Measurements from ENCODE around the gene PTPRN2.
"Not testable (repeated sequence)": the region's sequence is repeated elsewhere in the genome, so short reads cannot be mapped to it uniquely, and the experiment has no call there.

Gene PTPRN2

DNA sequence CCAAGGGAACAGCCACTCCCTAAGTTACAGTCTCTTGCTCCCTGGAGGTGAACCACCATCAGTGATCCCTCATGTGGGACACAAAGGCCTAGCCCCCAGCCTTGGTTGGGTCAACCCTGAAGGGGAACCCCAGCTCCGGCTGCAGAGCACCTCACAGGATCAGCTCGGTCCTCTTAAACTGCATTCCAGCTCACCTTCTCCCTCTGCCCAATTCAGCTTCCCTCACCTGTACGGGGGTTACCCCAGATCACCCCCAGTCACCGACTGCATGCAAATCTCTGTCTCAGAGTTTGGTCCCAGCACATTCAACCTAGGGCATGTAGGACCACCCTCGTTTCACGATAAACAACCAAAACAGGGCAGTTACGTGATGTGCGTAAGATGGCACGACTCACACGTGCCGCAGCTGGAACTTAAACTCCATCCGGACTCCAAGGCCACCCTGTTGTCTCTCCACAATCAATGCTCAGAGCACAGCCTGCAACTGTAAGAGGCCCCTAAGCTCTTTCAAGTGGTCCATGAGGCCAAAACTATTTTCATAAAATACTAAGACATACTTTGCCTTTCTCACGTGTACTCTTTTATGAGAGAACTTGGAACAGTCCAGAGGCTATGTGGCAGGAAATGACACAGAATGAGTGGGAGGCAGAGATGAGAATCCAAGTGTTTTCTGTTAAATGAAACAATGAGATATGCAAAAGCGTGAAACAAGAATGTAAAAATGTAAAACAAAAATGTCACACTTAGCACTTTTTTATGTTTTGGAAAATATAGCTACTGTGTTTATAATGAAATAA lies 285.2 kb downstream of the PTPRN2 start:
- intact Hi-C loops (cut with DNase I) = no loop called here
- peak in 1 of 42 donors; percentile 17 for DNase-seq

DNA sequence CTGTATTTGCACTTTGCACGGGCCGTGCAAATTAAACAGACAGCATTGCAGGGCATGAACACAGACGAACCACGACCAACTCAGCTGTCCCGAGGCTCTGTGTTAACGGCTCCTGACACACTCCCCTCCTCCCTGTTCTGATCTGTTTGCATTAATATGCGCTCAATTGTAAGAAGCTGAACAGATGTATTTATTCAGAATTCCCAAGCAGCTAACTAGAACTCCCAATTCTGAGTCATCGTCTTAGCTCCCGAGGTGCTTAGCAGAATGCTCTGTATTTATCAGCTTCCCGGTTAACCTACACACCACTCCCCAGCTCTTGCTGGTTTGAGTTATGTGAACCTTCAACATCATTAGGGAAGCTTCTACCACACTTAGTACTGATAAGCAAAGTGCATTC lies 286.4 kb downstream of the PTPRN2 start:
- intact Hi-C loops (cut with DNase I) = no loop called here
- peak in 18 of 42 donors; percentile 14 to 76 (median 39) for DNase-seq

DNA sequence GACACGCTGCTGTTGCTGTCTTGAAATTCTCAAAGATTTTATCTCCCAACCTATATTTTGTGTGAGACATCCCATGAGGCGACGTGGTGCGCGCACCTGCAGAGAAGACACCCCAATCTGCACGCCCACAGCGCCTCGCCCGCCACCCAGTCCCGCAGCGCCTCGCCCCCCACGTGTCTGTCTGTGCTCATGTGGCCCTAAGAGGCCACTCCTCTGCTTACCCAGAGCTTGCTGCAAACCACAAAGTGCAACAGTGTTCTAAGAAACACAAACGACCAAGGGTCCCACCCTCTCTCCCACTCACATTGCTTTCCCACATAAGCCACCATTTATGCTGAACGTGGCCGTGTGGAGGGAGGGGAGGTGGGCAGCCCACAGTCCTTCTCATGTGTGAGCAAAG lies 287.2 kb downstream of the PTPRN2 start:
- intact Hi-C loops (cut with DNase I) = no loop called here

DNA sequence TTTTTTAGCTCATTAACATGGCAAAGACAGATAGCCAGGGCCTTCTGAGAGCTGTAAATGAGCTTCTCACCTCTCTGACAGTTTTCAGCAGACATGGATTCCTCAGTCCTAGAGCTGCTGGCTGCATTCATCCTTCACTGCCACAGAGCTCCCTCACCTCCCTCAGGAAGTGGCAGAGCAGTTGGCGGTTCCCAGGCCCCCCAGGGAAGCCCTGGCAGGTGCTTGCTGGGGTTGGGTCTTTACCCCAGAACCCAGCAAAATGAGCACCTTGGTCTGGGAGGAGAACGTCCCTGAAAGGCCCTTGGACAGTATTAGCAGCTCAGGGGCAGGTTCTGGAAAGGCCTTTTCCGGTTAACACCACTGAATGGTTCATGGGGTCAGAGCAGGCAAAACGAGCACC lies 288.0 kb downstream of the PTPRN2 start:
- DNase-seq = peak in 2 of 42 donors; percentile 10 to 12
- intact Hi-C loops (cut with DNase I) = no loop called here

More for the DNA sequence above, 287.2 kb downstream of the PTPRN2 start:
- peak in 35 of 42 donors; percentile 23 to 79 (median 57) for DNase-seq

DNA sequence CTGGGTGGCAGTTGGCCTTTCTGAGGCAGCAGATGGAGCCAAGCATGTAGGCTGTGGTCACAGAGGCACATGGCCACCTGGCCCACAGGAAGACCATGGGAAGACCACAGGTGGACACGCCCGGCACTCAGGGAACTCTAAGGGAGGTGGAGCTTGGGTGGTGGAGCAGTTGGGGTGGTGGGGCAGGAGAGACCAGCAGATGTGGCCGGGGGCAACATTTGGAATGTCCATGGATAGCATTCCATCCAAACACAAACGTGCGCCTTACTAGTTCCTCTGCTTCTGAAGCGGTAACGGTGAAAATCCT lies 290.9 kb downstream of the PTPRN2 start:
- DNase-seq = peak in 2 of 42 donors; percentile 7 to 33
- intact Hi-C loops (cut with DNase I) = no loop called here

DNA sequence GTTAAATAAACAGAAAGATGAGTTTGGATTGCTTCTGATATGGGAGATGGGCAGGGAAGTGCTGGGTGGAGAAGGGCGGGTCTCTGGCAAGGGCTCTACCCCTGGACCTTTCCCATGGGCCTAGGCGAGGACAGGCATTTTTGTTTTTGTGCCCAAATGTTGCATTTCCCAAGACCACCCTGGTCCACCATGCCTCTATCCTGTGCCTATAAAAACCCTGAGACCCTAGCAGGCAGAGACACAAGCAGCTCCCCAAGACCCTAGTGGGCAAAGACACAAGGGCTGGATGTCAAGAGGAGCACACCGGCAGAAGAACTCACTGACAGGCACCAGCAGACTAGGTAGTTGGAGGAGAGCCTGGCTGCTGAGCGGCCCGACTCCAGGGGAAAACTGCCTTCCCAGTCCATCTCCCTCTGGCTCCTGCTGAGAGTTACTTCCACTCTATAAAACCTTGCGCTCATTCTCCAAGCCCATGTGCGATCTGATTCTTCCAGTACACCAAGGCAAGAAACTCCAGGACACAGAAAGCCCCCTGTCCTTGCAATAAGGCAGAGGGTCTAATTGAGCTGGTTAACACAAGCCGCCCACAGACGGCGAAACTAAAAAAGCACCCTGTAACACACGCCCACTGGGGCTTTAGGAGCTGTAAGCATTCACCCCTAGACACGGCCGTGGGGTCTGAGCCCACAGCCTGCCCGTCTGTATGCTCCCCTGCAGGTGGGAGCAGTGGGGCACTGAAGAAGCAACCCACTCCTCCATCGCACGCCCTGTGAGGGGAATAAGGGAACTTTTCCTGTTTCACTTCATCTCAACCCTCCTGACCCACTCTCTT lies 291.4 kb downstream of the PTPRN2 start:
- peak in 1 of 42 donors; percentile 25 for DNase-seq
- intact Hi-C loops (cut with DNase I) = no loop called here

DNA sequence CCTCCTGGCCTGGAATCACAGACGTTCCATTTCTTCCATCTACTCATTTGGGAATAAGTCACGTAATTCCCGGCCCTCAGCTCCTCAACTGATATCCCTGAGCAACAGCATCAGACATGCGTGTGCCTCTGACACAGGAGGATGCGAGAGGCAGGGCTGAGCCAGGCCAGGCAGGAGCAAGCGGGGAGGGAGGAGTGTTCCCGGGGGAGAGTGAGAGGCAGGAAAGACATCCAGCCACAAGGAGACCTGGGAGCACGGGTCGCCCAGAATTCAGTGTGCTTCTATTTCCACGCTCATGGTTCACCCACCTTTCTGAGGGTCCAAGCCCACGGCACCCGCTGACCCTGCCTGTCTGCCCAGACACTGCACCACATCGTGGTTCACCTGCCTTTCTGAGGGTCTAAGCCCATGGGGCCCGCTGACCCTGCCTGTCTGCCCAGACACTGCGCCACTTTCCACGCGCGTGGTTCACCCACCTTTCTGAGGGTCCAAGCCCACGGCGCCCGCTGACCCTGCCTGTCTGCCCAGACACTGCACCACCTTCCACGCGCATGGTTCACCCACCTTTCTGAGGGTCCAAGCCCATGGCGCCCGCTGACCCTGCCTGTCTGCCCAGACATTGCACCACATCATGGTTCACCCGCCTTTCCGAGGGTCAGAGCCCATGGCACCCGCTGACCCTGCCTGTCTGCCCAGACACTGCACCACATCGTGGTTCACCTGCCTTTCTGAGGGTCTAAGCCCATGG lies 293.0 kb downstream of the PTPRN2 start:
- peak in 2 of 42 donors; percentile 6 to 26 for DNase-seq
- intact Hi-C loops (cut with DNase I) = not testable (repeated sequence)

DNA sequence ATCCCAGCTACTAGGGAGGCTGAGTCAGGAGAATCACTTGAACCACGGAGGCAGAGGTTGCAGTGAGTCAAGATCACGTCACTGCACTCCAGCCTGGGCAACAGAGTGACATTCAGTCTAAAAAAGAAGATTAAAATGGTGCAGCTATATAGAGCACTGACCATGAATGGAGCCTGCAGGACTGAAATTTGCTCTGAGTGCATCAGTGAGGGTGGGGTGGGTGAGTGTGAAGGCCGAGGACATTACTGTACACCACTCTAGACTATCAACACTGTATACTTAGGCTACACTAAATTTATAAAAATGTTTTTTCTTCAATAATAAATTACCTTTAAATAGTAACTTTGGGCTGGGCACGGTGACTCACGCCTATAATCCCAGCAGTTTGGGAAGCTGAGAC lies 294.7 kb downstream of the PTPRN2 start:
- intact Hi-C loops (cut with DNase I) = no loop called here
- peak in 2 of 42 donors; percentile 5 to 38 for DNase-seq

DNA sequence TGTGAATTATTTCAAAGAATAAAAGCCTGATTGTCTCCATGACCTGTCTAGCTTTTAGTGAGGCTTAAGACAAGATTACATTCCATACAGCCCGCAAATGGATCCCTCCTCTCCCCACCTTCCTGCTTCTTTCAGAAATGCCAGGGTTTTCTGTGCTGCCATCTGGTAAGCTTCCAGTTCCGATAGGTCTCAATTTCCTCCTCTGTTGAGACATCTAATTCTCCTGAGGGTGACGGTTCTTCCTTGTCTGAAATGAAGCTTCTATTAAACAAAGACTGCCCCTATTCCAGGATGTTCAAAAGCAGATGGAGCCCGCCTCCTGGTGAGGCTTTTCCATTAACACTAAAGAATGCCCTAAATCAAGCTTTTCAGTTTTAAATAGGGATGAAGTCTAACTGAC lies 295.6 kb downstream of the PTPRN2 start:
- intact Hi-C loops (cut with DNase I) = no loop called here
- no peak for DNase-seq

DNA sequence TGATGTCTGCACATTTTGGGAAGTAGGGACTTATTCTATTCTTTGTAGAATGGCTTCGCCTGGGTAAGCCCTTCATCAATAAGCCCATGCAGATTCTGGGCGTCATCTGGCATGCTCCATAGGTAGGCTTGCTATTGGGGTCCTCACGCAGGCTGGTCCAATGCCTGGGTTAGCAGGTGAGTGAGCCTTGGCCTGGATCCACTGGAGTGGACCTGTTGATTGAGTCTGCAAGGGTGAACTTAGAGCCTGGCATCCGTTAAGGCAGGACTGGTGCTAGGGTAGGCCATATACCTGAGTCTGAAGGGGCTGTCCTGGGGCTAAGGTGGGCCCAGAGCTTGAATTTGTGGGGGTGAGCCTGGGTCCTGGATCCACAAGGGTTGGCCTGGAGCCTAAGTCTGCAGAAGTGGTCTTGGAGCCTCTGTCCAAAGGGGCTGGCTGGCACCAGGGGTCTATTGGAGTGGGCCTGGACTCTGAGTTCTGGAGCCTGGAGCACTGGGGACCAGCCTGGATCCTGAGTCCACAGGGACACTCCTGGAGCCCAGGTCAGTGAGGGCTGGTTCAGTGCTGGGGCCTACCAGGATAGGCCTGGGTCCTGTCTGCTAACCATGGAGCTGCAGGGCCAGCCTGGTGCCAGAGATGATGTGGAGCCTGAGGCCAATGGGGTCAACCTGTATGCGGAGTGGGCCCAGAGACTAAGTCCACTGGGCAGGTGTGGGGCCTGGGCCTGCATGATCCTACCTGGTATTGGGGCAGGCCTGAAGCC lies 297.7 kb downstream of the PTPRN2 start:
- DNase-seq = peak in 4 of 42 donors; percentile 4 to 20 (median 8)
- intact Hi-C loops (cut with DNase I) = no loop called here

DNA sequence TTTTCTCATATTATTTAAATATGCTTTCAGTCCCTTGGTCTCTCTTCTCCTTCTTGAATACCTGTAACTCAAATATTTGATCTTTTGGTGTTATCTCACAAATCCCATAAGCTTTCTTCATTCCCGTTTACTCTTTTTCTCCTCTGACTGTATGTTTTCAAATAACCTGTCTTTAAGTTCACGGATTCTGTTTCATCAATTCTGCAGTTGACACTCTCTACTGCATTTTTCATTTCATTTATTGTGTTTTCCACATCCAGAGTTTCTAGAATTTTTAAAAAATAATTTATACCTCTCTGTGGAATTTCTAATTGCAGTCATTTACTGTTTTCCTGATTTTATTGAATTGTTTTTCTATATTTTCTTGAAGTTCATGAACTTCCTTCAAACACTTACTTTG lies 298.4 kb downstream of the PTPRN2 start:
- intact Hi-C loops (cut with DNase I) = no loop called here
- no peak for DNase-seq

DNA sequence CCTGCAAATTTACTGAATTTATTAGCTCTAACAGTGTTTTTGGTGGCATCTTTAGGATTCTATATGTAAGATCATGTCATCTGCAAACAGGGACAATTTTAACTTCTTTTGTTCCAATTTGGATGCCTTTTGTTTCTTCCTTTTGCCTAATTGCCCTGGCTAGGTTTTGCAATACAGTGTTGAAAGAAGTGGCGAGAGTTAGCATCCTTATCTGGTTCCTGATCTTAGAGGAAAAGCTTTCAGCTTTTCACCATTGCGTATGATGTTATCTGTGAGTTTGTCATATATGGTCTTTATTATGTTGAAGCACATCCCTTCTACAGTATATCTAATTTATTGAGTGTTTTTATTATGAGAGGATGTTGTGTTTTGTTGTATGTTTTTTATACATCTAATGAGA lies 301.4 kb downstream of the PTPRN2 start:
- intact Hi-C loops (cut with DNase I) = no loop called here

DNA sequence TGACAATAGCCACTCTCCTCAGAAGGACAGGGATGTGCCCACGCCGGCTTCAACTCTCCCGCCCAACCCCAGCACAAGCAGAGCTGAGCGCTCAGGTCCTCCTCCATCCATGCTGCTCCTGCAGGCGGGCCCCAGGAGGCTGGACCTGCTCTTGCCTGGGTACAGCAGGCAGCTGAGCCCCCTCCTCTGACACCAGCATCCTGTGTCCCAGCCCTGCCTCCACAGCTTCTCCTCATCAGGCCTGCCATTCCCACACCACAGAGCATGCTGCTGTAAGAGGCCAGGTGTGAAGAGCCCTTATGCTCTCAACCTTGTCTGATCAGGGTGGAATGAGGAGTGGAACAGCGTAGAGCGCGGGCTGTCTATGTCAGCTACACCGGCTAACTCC lies 302.2 kb downstream of the PTPRN2 start:
- DNase-seq = peak in 2 of 42 donors; percentile 5 to 24
- intact Hi-C loops (cut with DNase I) = no loop called here

More for the DNA sequence above, 301.4 kb downstream of the PTPRN2 start:
- DNase-seq = no peak

DNA sequence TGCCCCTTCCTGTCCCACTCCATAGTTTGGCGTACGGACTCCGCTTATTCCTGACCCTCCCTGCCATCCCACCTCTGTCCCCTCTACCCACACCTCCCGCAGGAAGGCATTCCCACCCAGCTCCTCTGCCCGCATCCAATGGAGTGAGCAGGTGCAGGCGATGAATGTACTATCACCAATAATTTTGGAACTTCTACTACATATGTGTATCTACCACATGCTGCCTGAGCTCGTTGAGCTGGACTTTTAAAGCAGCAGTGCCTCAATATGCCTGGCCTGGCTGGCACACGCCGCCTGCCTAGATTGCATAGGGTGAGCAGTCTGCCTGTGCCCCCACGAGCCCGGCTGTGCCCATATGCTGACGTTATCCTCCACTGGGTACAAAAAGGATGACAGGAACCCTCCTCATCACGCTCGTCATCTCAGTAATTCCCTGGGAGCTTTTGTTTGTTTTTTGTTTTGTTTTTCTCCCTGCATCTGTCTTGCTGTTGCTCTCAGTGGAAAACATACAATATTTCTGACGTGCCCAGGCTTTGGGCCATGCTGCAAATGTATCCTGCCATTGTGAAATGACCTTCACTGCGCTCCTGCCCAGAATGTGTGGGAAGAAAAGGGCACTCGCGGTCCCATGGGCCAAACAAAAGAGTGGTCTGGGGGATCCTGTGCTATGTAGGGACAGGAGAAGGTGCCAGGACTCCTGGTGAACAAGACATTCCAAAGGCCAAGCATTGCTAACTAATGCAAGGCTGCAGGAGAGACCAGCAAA lies 302.8 kb downstream of the PTPRN2 start:
- intact Hi-C loops (cut with DNase I) = no loop called here
- peak in 4 of 42 donors; percentile 0 to 36 (median 6) for DNase-seq

DNA sequence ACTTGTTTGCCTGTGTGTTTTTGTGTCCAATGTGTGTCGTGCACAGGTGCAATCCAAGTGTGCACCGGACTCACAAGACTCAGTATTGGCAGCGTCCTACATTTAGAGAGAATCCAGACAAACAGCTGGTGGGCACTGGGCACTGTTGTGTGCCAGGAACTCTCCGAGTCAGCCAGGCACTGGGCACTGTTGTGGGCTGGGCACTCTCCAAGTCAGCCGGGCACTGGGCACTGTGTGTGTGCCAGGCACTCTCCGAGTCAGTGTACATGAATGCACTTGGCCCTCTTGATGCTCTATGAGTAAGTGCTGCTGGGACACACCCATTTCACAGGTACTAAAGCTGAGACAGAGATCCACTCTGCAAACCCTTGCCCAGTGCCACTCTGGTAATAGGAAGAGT lies 303.5 kb downstream of the PTPRN2 start:
- intact Hi-C loops (cut with DNase I) = no loop called here
- DNase-seq = peak in 11 of 42 donors; percentile 17 to 66 (median 32)

DNA sequence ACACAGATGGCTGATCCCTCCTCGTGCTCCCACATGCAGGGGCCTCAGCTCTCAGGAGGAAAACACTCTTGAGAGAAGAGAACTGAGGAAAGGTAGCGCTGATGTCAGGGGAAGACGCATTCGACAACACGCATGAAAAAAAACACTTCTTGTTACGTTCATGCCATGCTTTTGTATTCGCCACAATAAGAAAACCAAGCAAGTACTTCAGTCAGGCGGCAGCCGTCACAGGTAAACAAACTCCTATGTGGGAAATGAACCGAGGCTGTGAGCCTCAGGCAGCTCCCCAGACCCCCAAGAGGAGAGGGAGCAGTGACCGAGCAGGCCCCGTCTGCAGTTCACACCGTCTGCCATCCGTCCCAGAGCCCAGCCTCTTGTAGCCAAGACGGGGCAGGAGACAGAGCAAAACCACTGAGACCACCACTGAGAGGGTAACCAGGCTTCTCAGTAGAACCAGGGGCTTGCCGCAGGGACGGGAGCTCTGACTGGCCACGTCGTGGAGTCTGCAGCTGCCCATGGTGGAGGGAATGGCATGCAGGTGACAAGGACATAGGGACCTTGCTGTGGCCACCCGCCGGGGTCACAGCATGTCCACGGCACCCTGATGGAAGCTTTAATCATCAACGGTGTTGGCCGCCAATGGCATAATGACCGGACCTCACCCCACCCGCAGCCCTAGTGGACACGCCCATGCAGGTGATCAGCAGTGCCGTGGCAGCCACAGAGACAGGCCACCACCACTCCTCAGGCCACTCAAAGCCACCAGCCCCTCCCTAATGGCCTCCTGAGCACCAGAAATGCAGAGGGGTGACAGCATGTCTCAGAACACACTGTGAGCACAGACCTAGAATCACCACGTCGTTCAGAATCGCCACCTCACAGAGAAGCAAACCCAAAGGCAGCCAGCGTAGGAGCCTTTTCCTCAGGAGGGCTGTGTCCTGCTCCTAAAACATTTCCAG lies 304.3 kb downstream of the PTPRN2 start:
- DNase-seq = peak in 6 of 42 donors; percentile 0 to 33 (median 15)
- intact Hi-C loops (cut with DNase I) = no loop called here

DNA sequence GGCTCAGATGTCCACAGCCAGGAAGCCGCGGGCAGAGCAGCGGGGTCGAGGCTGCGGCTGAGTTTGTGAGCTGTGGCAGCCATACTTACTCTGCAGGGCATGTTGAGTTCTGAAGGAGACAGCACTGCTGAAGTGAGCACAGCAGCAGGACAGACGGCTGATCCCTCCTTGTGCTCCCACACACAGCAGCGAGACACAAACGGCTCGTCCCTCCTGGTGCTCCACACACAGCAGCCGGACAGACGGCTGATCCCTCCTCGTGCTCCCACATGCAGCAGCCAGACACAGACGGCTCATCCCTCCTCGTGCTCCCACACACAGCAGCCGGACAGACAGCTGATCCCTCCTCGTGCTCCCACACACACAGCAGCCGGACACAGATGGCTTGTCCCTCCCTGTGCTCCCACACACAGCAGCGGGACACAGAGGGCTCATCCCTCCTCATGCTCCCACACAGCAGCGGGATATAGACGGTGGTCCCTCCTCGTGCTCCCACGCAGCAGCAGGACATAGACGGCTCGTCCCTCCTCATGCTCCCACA lies 305.1 kb downstream of the PTPRN2 start:
- DNase-seq = peak in 8 of 42 donors; percentile 0 to 31 (median 11)
- intact Hi-C loops (cut with DNase I) = no loop called here

Data from head of caudate nucleus (tissue), 42 donors.